Gastrocnemius medialis (tissue), 4 donors: ENCODE measurements around the gene ABCC4.

ENCODE experiments used
- CTCF ChIP-seq, 5 experiments: fragments of 450-650 bp in 3 of 5; fragments of 200-600 bp in 2 of 5; sonication (generic) in 2 of 5; IDR thresholded peaks in 4 of 5; conservative IDR thresholded peaks in 1 of 5; 1 replicate in 4 of 5; 2 replicates in 1 of 5; pipeline ENCODE4 v1.5.1; 2016 to 2019; ENCODE audit warnings: antibody characterized with exemption in 5 of 5, mild to moderate bottlenecking in 3 of 5, moderate library complexity in 3 of 5
- POLR2A ChIP-seq, 2 donors: fragments of 450-650 bp; IDR thresholded peaks; one replicate each; pipeline ENCODE4 v1.6.1; 2017; ENCODE audit warnings: antibody characterized with exemption in 2 of 2, mild to moderate bottlenecking in 2 of 2, moderate library complexity in 2 of 2

- TF ChIP-seq CTCF (IDR thresholded peaks at IDR 0.05 in 4 of 5, conservative IDR thresholded peaks at IDR 0.05 in 1 of 5) (no peak), POLR2A (IDR thresholded peaks at IDR 0.05) (no peak)
These were observed 179.7 kb downstream of the ABCC4 start for GRCh38 chr13:95121516-95121915.
